Body of pancreas (tissue), 4 donors: Measurements from ENCODE around the gene HOXA6.

Experiments
- POLR2A ChIP-seq, 3 donors: fragments of 450-650 bp; IDR thresholded peaks; one replicate each; pipeline ENCODE4 v1.6.1; 2016; ENCODE audit warnings: antibody characterized with exemption in 3 of 3, mild to moderate bottlenecking in 2 of 3
- TF ChIP-seq, protein P1 (sequence below), 7 experiments: fragments of 450-650 bp in 4 of 7; fragments of 200-600 bp in 3 of 7; sonication (generic) in 3 of 7; IDR thresholded peaks; one replicate each; pipeline ENCODE4 v1.5.1; 2016 to 2019; ENCODE audit warnings: antibody characterized with exemption in 7 of 7

DNA sequence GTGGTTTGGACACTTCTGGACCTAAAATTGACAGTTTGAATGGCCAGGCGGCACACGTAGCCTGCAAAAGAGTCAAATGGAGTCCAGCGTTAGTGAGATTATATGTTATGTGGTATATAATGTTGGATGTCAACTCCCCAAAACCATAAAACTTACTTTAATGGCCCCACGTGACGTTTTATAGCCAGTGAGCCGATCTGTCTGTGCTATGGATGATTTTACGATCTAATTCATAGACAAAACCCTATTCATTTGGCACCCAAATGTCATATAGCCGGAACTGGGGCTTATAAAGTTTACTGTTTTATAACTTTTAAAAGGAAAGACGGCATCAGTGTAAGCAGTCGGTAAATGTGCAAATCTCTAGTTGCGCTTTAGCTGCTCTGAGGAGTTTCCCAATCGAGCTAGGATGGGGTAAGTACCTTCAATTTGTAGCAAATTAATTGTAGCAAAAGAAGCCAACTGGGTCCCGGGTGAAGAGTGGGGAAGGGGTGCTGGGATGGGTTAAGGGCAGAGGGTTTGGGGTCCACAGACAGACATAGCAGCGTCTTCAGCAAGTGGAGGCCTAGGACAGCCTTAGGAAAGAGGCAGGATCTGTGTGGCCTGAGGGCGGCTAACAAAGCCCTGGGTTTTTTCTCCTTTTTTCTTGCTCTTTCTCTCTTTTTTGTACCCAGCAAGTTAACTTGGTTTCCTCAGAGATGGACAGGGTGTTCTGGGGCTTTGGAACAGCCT is 7.3 kb downstream of the HOXA6 start:
- TF ChIP-seq, protein P1, sequence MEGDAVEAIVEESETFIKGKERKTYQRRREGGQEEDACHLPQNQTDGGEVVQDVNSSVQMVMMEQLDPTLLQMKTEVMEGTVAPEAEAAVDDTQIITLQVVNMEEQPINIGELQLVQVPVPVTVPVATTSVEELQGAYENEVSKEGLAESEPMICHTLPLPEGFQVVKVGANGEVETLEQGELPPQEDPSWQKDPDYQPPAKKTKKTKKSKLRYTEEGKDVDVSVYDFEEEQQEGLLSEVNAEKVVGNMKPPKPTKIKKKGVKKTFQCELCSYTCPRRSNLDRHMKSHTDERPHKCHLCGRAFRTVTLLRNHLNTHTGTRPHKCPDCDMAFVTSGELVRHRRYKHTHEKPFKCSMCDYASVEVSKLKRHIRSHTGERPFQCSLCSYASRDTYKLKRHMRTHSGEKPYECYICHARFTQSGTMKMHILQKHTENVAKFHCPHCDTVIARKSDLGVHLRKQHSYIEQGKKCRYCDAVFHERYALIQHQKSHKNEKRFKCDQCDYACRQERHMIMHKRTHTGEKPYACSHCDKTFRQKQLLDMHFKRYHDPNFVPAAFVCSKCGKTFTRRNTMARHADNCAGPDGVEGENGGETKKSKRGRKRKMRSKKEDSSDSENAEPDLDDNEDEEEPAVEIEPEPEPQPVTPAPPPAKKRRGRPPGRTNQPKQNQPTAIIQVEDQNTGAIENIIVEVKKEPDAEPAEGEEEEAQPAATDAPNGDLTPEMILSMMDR (IDR thresholded peaks at IDR 0.05): no peak
- TF ChIP-seq POLR2A (IDR thresholded peaks at IDR 0.05): no peak
